ENCODE results near the gene ARSB.

Gene ARSB

GRCh38 chr5:78751872-78752271, 233.2 kb downstream of the ARSB start:
- H3K27ac ChIP-seq = peak overlapping the region; percentile 20
- no peaks in the 10 kb centered on the region for H3K36me3 ChIP-seq (replicated peaks)
- in situ Hi-C loops (cut with HindIII; ENCODE audit: low pct_ligation_motif_present, low sequenced_read_pairs) = no loop called here
- no peak for DNase-seq
- no peak for TF ChIP-seq CTCF (IDR thresholded peaks at IDR 0.05; ENCODE audit: low read depth, low read length, missing control alignments)
- no peak overlapping the region for H3K4me3 ChIP-seq (ENCODE audit: low read depth, low read length)
- no peaks in the 10 kb centered on the region for H3K27me3 ChIP-seq (replicated peaks)

DNA sequence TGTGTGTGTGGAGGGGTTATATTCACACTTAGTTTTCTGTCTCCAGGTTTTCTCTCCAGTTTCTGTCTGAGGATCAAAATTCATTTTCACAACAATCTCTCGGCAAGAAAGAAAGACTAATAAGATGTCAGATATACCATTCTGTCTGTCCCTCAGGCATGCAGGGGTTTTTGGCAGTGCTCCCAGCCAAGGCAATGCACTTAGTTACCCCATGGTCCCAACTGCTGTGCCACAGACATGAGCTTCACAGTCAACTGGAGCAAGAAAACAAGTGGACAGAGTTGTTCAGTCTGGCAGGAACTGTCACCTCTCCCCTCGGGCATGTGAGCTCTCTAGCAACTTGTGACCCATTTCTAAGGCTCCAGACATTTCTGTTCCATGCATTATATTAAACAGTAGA, 234.8 kb downstream of the ARSB start:
- Histone ChIP-seq H3K4me3 (ENCODE audit: low read depth, low read length) (no peak overlapping the region), H3K27me3 (replicated peaks) (no peaks in the 10 kb centered on the region), H3K36me3 (replicated peaks) (no peaks in the 10 kb centered on the region), H3K27ac (no peak overlapping the region)
- no peak for TF ChIP-seq CTCF (IDR thresholded peaks at IDR 0.05; ENCODE audit: low read depth, low read length, missing control alignments)
- in situ Hi-C loops (cut with HindIII; ENCODE audit: low pct_ligation_motif_present, low sequenced_read_pairs) = no loop called here
- no peak for DNase-seq

DNA sequence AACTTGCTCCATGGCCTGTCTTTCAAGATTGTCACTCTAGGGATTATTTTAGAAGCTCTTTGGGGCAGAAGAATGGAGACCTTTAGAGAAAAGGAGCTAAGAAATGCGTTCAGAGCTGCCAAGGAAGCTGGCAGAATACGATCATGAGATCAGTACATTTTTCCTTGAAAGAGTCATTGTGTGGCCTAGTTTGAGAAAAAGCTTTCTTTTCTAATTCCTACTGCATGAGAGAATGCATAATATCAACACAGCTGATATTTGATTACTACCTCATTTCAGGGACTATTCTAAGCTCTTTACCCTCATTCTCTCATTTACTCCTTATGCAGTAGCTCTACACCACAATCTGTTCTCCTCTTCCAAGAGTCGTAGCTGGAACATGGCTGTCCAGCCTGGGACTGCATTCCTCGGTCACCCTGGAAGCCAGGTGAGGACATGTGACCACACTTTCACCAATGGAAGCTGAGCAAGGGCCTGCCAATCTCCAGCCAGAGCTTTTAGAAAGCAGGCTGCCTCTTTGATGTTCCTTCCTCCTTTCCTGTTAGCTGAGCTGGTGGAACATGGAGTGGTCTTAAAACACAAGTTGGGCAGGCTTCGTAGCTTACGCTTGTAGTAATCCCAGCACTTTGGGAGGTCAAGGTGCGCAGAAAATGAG, 237.3 kb downstream of the ARSB start:
- Histone ChIP-seq H3K27ac (peak overlapping the region; percentile 69), H3K27me3 (replicated peaks) (no peaks in the 10 kb centered on the region), H3K36me3 (replicated peaks) (no peaks in the 10 kb centered on the region), H3K4me3 (ENCODE audit: low read depth, low read length) (no peak overlapping the region)
- no peak for TF ChIP-seq CTCF (IDR thresholded peaks at IDR 0.05; ENCODE audit: low read depth, low read length, missing control alignments)
- peak; percentile 63 for DNase-seq
- in situ Hi-C loops (cut with HindIII; ENCODE audit: low pct_ligation_motif_present, low sequenced_read_pairs) = no loop called here

GRCh38 chr5:78747055-78747454, 238.1 kb downstream of the ARSB start:
- no peaks in the 10 kb centered on the region for H3K36me3 ChIP-seq (replicated peaks)
- no peak for DNase-seq
- no peak for TF ChIP-seq CTCF (IDR thresholded peaks at IDR 0.05; ENCODE audit: low read depth, low read length, missing control alignments)
- H3K27me3 ChIP-seq (replicated peaks) = no peaks in the 10 kb centered on the region
- in situ Hi-C loops (cut with HindIII; ENCODE audit: low pct_ligation_motif_present, low sequenced_read_pairs) = no loop called here
- H3K27ac ChIP-seq = peak overlapping the region; percentile 69
- no peak overlapping the region for H3K4me3 ChIP-seq (ENCODE audit: low read depth, low read length)

- no peaks in the 10 kb centered on the region for H3K36me3 ChIP-seq (replicated peaks)
- no peak for DNase-seq
- H3K27ac ChIP-seq = no peak overlapping the region
- no peak for TF ChIP-seq CTCF (IDR thresholded peaks at IDR 0.05; ENCODE audit: low read depth, low read length, missing control alignments)
- no peak overlapping the region for H3K4me3 ChIP-seq (ENCODE audit: low read depth, low read length)
- in situ Hi-C loops (cut with HindIII; ENCODE audit: low pct_ligation_motif_present, low sequenced_read_pairs) = no loop called here
- H3K27me3 ChIP-seq (replicated peaks) = no peaks in the 10 kb centered on the region
These were observed 238.9 kb downstream of the ARSB start for GRCh38 chr5:78746021-78746770.

Measured in brain microvascular endothelial cell (primary cell).